NCI-H2171 treated with DMSO at 0.1 percent for 48 hours (cell line): ENCODE measurements around the gene ABHD4.
"Not testable (repeated sequence)": the region's sequence is repeated elsewhere in the genome, so short reads cannot be mapped to it uniquely, and the experiment has no call there.

Experiments used
- DNase-seq: peaks from one replicate; lab custom pipeline; 2025; lab: John Stamatoyannopoulos, UW

The ABHD4 gene

GRCh38 chr14:22561661-22562579 is 36.2 kb upstream of the ABHD4 start:
- DNase-seq = no peak

GRCh38 chr14:22563987-22564386 is 34.1 kb upstream of the ABHD4 start:
- DNase-seq = no peak

- no peak for DNase-seq
Measured at GRCh38 chr14:22564463-22564862, 33.6 kb upstream of the ABHD4 start.

- DNase-seq = no peak
Measured at GRCh38 chr14:22565391-22565945, 32.6 kb upstream of the ABHD4 start.

GRCh38 chr14:22566266-22566665 is 31.8 kb upstream of the ABHD4 start:
- DNase-seq = not testable (repeated sequence)

GRCh38 chr14:22566845-22567244 is 31.3 kb upstream of the ABHD4 start:
- DNase-seq = no peak

GRCh38 chr14:22567437-22567836 is 30.7 kb upstream of the ABHD4 start:
- no peak for DNase-seq

GRCh38 chr14:22569106-22569736 is 28.9 kb upstream of the ABHD4 start:
- no peak for DNase-seq

- DNase-seq = no peak
Measured at GRCh38 chr14:22569737-22570131, 28.4 kb upstream of the ABHD4 start.

GRCh38 chr14:22570132-22570949 is 27.8 kb upstream of the ABHD4 start:
- peak; percentile 99 for DNase-seq

GRCh38 chr14:22572562-22573058 is 25.5 kb upstream of the ABHD4 start:
- no peak for DNase-seq

- no peak for DNase-seq
Measured at GRCh38 chr14:22573804-22574203, 24.3 kb upstream of the ABHD4 start.

- no peak for DNase-seq
Measured at GRCh38 chr14:22577334-22577908, 20.7 kb upstream of the ABHD4 start.

GRCh38 chr14:22579236-22579635 is 18.9 kb upstream of the ABHD4 start:
- no peak for DNase-seq

- DNase-seq = no peak
Measured at GRCh38 chr14:22579881-22580280, 18.2 kb upstream of the ABHD4 start.

- DNase-seq = peak; percentile 48
Measured at GRCh38 chr14:22580625-22581024, 17.5 kb upstream of the ABHD4 start.

GRCh38 chr14:22583994-22584393 is 14.1 kb upstream of the ABHD4 start:
- no peak for DNase-seq

GRCh38 chr14:22587247-22587646 is 10.9 kb upstream of the ABHD4 start:
- DNase-seq = no peak

- DNase-seq = not testable (repeated sequence)
Measured at GRCh38 chr14:22587677-22588422, 10.2 kb upstream of the ABHD4 start.

- DNase-seq = no peak
Measured at GRCh38 chr14:22588526-22589095, 9.5 kb upstream of the ABHD4 start.
